Suppressor macrophage treated with lipopolysaccharide for 4 hours (primary cell): ENCODE data around the gene RNF4.
A peak's percentile ranks its signal among the peaks of the same experiment; 100 is the strongest.
"Not testable (repeated sequence)": the region's sequence is repeated elsewhere in the genome, so short reads cannot be mapped to it uniquely, and the experiment has no call there.

ENCODE experiments used
- DNase-seq: peaks from one replicate; pipeline ENCODE4 v3.0.0-alpha.2; 2020

The RNF4 gene

GRCh38 chr4:2492970-2493369, 24.1 kb downstream of the RNF4 start:
- DNase-seq = no peak

GRCh38 chr4:2494992-2495391, 26.1 kb downstream of the RNF4 start:
- no peak for DNase-seq

GRCh38 chr4:2497324-2497723, 28.4 kb downstream of the RNF4 start:
- no peak for DNase-seq

GRCh38 chr4:2497931-2498330, 29.0 kb downstream of the RNF4 start:
- DNase-seq = peak; percentile 92

GRCh38 chr4:2500547-2500946, 31.6 kb downstream of the RNF4 start:
- DNase-seq = no peak

GRCh38 chr4:2501034-2501594, 32.2 kb downstream of the RNF4 start:
- DNase-seq = no peak

GRCh38 chr4:2503809-2504208, 34.9 kb downstream of the RNF4 start:
- DNase-seq = no peak

GRCh38 chr4:2507259-2507658, 38.4 kb downstream of the RNF4 start:
- no peak for DNase-seq

- no peak for DNase-seq
Measured at GRCh38 chr4:2507855-2508254, 38.9 kb downstream of the RNF4 start.

- DNase-seq = no peak
Measured at GRCh38 chr4:2510351-2511259, 41.7 kb downstream of the RNF4 start.

GRCh38 chr4:2511645-2512131, 42.8 kb downstream of the RNF4 start:
- DNase-seq = no peak

- DNase-seq = no peak
Measured at GRCh38 chr4:2512396-2513135, 43.7 kb downstream of the RNF4 start.

- DNase-seq = not testable (repeated sequence)
Measured at GRCh38 chr4:2514193-2514592, 45.3 kb downstream of the RNF4 start.

GRCh38 chr4:2514944-2515343, 46.0 kb downstream of the RNF4 start:
- not testable (repeated sequence) for DNase-seq

GRCh38 chr4:2515830-2516550, 47.1 kb downstream of the RNF4 start:
- DNase-seq = no peak

- DNase-seq = no peak
Measured at GRCh38 chr4:2516635-2517034, 47.7 kb downstream of the RNF4 start.

- no peak for DNase-seq
Measured at GRCh38 chr4:2526559-2526958, 57.7 kb downstream of the RNF4 start.

- DNase-seq = peak; percentile 9
Measured at GRCh38 chr4:2534904-2535375, 66.0 kb downstream of the RNF4 start.

GRCh38 chr4:2535376-2536192, 66.7 kb downstream of the RNF4 start:
- DNase-seq = peak; percentile 62

GRCh38 chr4:2536193-2537010, 67.5 kb downstream of the RNF4 start, which contains the start of gene FAM193A:
Gene FAM193A, plus strand, starts transcription at chr4:2536647. Its CDS starts 269 bp downstream, at chr4:2536916.
- peak; percentile 100 for DNase-seq
